HL-60/S4 (cell line): Measurements from ENCODE around the gene GLI3.

Source experiments
- in situ Hi-C: fragments of 300-500 bp; cut with MboI; formaldehyde crosslinking; loops from 2 replicates; pipeline ENCODE4 v1.14.3; 2022; ENCODE audit warnings: low sequenced_read_pairs

Gene GLI3

DNA sequence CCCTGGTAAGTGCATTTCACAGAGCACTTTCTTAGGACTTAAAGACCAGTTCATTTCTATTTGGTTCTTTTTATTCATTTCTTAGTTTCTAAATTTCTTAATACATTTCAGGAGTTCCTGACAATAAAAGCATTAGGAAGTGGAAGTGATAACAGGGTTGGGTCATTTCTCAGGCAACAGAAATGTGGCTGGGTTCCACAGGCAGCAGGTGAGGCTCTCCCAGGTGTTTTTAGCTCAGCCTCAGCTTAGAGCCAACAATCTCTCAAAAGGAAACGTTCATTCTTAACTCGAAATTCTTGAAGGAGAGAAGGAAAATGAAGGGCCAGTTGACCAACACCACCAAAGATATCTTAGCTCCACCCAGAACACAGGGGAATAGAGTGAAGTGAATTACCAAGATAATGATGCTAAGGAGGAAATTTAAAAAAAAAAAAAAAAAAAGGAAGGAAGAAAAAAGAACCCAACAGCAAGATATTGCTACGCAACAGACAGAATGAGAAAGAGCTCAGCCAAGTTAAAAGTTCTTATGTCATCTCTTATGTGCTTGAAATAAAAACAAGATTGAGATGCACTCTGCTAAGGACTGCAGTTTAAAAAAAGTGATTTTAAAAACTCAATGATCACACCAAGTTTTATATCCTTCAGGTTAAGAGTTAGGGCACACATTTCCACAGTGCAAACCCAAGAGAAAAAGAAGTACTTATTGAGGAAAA lies 230.1 kb downstream of the GLI3 start:
- in situ Hi-C loops = no loop called here

DNA sequence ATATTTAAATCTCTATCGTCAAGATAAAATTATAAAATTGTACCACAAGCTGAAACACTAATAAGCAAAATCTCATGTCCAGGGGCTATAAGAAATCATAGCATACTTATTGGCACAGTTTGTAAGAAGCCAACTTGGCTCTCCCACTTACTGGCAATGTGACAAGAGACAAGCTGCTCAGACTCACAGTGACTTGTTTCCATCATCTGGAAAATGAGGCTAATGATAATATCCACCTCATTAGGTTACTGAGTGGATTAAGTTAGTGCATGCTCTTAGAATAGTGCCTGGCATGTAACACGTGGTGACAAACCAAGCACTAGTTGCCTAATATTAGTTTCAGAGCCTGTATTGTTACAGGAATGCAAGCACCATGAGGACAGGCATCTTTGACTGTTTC lies 234.4 kb downstream of the GLI3 start:
- in situ Hi-C loops = no loop called here

GRCh38 chr7:41999736-42000283 lies 237.2 kb downstream of the GLI3 start:
- in situ Hi-C loops = no loop called here

DNA sequence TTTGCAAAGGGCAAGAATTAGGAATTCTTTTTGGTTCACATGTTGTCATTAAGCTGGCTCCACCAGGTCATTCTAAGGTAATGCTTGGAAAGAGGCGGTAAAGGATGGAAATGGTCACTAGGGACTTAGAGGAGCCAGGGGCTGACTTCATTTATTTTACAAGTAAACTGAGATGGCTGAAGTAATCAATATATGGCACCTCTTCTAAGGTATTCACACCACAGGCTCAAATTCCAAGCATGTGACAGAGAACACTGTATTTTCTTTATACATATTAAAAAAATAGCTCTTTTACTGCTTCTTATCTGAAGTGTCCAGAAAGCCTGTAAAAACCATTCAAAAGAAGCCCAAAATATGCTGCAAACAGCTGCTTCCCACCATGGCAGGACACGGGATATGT lies 239.0 kb downstream of the GLI3 start:
- in situ Hi-C loops = no loop called here

DNA sequence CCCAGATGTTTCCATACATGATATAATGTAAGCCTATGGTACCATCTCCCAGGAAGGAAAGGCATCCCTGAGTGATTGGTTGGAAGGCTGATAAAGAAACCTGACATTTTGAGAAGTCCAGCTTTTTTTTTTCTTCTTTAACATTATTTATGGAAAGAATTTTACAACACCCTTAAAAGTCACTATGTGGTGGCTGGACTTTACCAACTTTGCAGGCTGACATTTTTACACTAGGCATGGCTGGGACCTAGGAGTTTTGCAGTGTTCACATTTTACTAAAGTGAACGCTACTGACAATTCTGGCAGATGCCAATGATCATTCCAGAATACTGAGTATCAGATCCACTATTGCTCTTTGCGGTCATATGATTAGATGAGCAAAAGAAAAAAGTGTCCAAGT lies 239.9 kb downstream of the GLI3 start:
- in situ Hi-C loops = no loop called here

GRCh38 chr7:41996381-41997035 lies 240.5 kb downstream of the GLI3 start:
- in situ Hi-C loops = no loop called here

- in situ Hi-C loops = no loop called here
Measured at GRCh38 chr7:41995632-41996271, 241.3 kb downstream of the GLI3 start.

GRCh38 chr7:41994746-41995110 lies 242.3 kb downstream of the GLI3 start:
- in situ Hi-C loops = no loop called here

DNA sequence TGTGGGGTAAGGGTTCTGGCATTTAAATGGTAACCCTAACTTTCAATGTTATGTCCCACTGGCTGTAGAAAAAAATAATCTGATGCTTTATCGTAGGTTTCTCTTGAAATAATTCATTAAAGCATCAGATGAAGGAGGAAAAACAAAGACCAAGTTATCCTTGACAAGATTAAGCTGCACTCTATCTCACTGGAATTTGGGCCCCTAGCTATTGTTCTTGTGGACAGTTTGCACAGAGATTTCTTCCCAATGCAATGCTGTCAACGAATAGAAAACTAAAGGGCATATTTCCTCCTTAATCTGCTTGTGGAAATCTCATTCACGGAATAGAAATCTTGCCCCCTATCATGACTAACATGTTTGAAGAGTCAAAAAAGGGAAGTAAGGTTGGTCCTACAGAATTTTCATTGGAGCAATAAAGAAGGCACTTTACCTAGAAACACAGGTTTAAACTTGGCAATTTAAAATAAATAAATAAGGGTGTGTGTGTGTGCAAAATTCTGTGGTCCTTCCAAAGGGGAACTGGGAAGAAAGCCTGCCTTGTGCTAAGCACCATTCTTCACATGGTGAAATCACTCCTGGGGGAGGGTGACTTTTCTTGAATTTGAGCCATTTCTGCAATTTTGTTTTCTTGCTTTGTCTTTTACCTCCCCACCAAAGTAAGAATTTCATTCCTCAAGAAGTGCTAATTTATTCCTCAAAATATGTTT lies 242.8 kb downstream of the GLI3 start:
- in situ Hi-C loops = no loop called here

DNA sequence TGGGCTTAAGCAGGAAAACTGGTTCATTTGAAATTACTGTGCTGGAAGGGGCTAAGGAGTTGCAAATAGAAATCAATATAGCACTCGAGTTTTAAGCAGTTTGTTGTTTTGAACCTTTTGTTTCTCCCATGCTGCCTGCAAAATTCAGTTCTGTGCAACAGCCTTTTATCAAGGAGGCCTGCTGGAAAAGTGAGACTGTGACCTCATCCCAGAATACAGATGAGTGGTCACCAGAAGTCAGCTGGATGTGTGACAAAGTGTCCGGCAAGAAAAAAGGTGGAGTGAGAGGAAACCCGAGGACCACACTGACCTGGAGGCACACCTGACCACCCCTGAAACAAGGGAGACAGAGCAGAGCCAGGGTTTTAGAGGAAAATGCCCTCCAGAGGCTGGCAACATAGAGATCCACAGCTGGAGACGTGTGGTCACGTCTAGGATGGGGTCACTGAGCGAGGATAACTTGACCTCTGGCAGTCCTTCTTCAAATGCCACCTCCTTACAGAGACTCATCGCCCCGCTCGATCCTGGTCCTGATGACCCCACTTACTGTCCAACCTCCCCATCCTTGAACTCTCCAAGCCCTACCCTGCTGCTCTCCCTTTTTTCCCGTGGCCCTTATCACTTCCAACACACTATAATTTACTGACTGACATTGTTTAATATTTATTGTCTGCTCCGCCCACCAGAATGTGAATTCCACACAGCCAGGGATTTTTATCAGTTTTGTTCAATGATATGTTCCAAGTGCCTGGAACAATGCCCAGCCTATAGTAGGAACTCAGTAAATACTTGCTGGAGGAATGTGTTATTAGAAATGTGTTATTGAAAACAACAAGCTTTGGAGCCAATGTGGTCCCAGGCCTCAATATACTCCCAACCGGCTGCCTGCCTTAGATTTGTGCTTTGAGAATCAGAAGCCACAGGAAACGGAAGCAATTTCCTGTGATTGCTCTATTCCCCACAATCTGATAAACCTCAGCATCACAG lies 243.8 kb downstream of the GLI3 start:
- in situ Hi-C loops = no loop called here

GRCh38 chr7:41984888-41985287 lies 252.1 kb downstream of the GLI3 start:
- in situ Hi-C loops = no loop called here

- in situ Hi-C loops = no loop called here
Measured at GRCh38 chr7:41981046-41982040, 255.7 kb downstream of the GLI3 start.

DNA sequence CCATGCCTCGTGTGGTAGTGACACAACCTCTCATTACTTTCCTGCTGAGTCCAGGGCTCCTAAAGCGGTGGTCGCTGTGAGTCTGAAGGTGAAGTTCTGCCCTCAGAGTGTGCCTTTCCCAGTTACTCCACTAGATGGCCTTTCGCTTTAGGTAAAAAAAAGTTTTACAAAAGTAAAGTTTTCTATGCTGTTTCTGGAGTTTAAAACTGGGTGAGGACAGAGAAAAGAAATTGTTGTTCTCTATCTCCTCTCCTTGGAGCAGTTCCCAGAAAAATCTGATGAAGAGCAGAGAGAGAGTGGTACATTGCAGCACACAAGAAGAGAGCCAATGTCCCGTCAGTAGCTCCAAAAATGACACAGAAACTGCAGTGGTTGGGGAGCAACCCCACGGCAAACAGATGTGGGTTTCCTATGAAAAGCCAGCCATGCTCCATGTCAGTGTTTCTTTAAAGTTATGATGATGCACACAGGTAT lies 257.1 kb downstream of the GLI3 start:
- in situ Hi-C loops = no loop called here

DNA sequence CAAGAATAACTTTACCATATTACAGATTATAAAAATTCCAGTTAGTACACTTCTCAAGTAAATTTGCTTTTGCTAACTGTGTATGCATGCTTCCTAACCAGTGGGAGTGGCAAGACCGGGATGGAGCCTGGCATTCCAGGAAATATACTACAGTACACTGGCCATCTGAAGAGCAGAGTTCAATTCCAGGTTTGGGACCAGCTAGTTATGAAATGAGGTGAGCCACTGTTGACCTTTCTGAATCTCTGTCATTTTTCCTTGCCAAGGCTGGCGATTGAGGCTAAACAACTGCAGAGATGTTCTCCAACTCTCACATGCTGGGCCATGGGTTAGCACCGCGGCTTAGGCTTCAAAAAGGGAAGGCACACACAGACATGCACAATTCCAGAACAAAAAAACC lies 258.2 kb downstream of the GLI3 start:
- in situ Hi-C loops = no loop called here

DNA sequence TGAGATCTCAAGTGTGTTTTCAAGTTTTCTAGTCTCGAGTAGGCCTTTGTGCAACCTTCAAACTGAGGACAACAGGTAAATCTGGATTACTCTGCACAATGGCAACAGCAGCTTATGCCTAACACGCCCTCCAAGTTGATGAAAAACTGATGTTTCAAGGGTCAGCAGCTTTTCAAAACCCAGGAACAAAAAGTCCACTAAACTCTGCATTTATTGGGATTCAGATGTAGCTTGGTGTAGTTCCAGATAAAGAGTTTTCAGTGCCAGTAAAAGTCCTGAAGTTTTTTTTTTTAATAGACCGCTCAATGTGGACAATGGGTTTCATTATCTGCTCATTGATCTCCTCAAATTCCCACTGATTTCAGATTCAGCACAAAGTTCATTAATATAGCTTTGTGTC lies 259.3 kb downstream of the GLI3 start:
- in situ Hi-C loops = no loop called here

GRCh38 chr7:41977151-41977651 lies 259.8 kb downstream of the GLI3 start:
- in situ Hi-C loops = no loop called here

DNA sequence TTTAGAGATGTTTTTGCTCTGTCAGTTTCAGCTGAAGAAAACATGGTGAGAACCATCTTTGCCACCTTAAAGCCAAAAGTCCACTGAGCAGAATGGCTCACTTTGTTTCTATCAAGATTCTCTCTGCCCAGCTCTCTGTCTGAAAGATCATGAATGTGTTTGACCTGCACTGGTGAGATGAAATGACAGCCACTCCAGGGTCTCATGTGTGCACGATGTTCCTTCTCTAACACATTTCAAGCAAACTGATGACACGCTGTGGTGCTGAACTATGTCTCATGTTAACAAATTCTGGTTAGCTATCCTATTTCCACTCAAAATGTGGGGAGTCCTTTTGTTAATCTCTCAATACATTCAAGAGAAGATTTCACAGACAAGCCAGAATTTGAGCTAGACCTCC lies 260.6 kb downstream of the GLI3 start:
- in situ Hi-C loops = no loop called here

GRCh38 chr7:41975849-41976248 lies 261.2 kb downstream of the GLI3 start:
- in situ Hi-C loops = no loop called here
